Keratinocyte (primary cell): Measurements from ENCODE around the gene ZNF280C. TPM values are rescaled to one million over a fixed set of nuclear protein-coding genes. Genes with fewer than 3 reads are reported as not detected.

ENCODE experiments used
- DNase-seq: peaks from one replicate; pipeline ENCODE4 v3.0.0-alpha.2; 2011; ENCODE audit warnings: low read depth, missing footprints, low spot score
- FAIRE-seq: peaks from 2 replicates; lab custom pipeline; 2011; peaks lifted over from hg19 to GRCh38; lab: Jason Lieb, UNC
- H2AFZ ChIP-seq: 2 replicates; pipeline ENCODE4 v1.6.0; 2012; ENCODE audit warnings: low read length, control low read depth, inconsistent platforms; ENCODE audit not compliant: control insufficient read depth
- H3K27ac ChIP-seq: 2 replicates; pipeline ENCODE4 v1.5.1; 2011; ENCODE audit warnings: low read length; ENCODE audit not compliant: control insufficient read depth, insufficient read depth
- H3K27me3 ChIP-seq: 3 replicates; pipeline ENCODE4 v1.6.0; 2011; ENCODE audit warnings: low read length; ENCODE audit not compliant: control insufficient read depth, insufficient read depth; ENCODE audit errors: extremely low read depth
- H3K36me3 ChIP-seq, 2 experiments: 2 replicates in 1 of 2; 3 replicates in 1 of 2; pipeline ENCODE4 v1.5.1; 2011; ENCODE audit warnings: low read length in 2 of 2, mild to moderate bottlenecking in 1 of 2; ENCODE audit not compliant: control insufficient read depth in 2 of 2, insufficient read depth in 2 of 2; ENCODE audit errors: extremely low read depth in 1 of 2
- H3K4me1 ChIP-seq: 3 replicates; pipeline ENCODE4 v1.5.1; 2011; ENCODE audit warnings: low read length; ENCODE audit not compliant: control insufficient read depth, insufficient read depth; ENCODE audit errors: extremely low read depth
- H3K4me2 ChIP-seq: 3 replicates; pipeline ENCODE4 v1.6.0; 2011; ENCODE audit warnings: low read depth, low read length; ENCODE audit not compliant: control insufficient read depth, insufficient read depth; ENCODE audit errors: extremely low read depth
- H3K4me3 ChIP-seq, 3 experiments: fragments of 200-600 bp in 1 of 3; sonication (generic) in 1 of 3; 2 replicates in 2 of 3; 3 replicates in 1 of 3; pipeline ENCODE4 v1.5.1; 2011 to 2016; ENCODE audit warnings: low read length in 3 of 3, mild to moderate bottlenecking in 3 of 3, control low read depth in 2 of 3, inconsistent platforms in 1 of 3, low read depth in 1 of 3, mixed read lengths in 1 of 3, mixed run types in 1 of 3, moderate library complexity in 1 of 3; ENCODE audit not compliant: control insufficient read depth in 2 of 3, insufficient read depth in 2 of 3; ENCODE audit errors: extremely low read depth in 1 of 3
- H3K79me2 ChIP-seq: 2 replicates; pipeline ENCODE4 v1.6.0; 2012; ENCODE audit warnings: low read length; ENCODE audit not compliant: control insufficient read depth, insufficient read depth
- H3K9ac ChIP-seq: 3 replicates; pipeline ENCODE4 v1.6.0; 2011; ENCODE audit warnings: low read length; ENCODE audit not compliant: control insufficient read depth, insufficient read depth; ENCODE audit errors: extremely low read depth
- H3K9me1 ChIP-seq: 3 replicates; pipeline ENCODE4 v1.6.0; 2011; ENCODE audit warnings: low read length; ENCODE audit not compliant: control insufficient read depth, insufficient read depth; ENCODE audit errors: extremely low read depth
- H3K9me3 ChIP-seq: 2 replicates; pipeline ENCODE4 v1.5.1; 2012; ENCODE audit warnings: low read depth, low read length; ENCODE audit not compliant: control insufficient read depth
- H4K20me1 ChIP-seq: 3 replicates; pipeline ENCODE4 v1.6.0; 2011; ENCODE audit warnings: low read length; ENCODE audit not compliant: control insufficient read depth, insufficient read depth; ENCODE audit errors: extremely low read depth
- CTCF ChIP-seq, 3 experiments: IDR thresholded peaks in 1 of 3; conservative IDR thresholded peaks in 1 of 3; optimal IDR thresholded peaks in 1 of 3; 2 replicates in 2 of 3; 3 replicates in 1 of 3; pipeline versions ENCODE3 to v1.5.1; 2011; ENCODE audit warnings: low read length in 3 of 3, mild to moderate bottlenecking in 3 of 3, moderate library complexity in 2 of 3, control low read depth in 1 of 3, inconsistent platforms in 1 of 3; ENCODE audit not compliant: insufficient read depth in 2 of 3; ENCODE audit errors: extremely low read depth in 1 of 3
- EZH2 ChIP-seq: IDR thresholded peaks from one replicate; pipeline ENCODE4 v1.6.1; 2012; ENCODE audit warnings: inconsistent platforms, mild to moderate bottlenecking, low read length, moderate library complexity
- dilution Hi-C: fragments of 300-500 bp; cut with MboI; formaldehyde crosslinking; loops from one replicate; pipeline ENCODE4 v1.7.0; 2020; ENCODE audit warnings: low sequenced_read_pairs; ENCODE audit not compliant: extremely low pct_ligation_motif_present
- polyA plus RNA-seq, 5 experiments: library from polyadenylated mRNA; depleted of rRNA in 3 of 5; stranded (reverse) in 3 of 5; stranded (forward) in 1 of 5; unstranded in 1 of 5; fragments of >200 nt; gene quantifications; 1 replicate in 1 of 5; 2 replicates in 3 of 5; 3 replicates in 1 of 5; pipeline versions ENCODE4 v1.2.1 to v1.2.3, GENCODE V29; 2011 to 2012; ENCODE audit warnings: missing spikeins in 2 of 5, low read depth in 1 of 5, low replicate concordance in 1 of 5

Gene ZNF280C
- polyA plus RNA-seq, 1 donor (not counting 4 experiments of a cell fraction or from before 2014, with no cell fraction given), result 4.7 TPM

GRCh38 chrX:130253916-130254315 is 14.8 kb downstream of the ZNF280C start:
- Histone ChIP-seq H3K4me3 (no peak overlapping the region), H2AFZ (no peak overlapping the region), H3K4me2 (no peak overlapping the region), H3K9ac (no peak overlapping the region), H3K79me2 (no peaks in the 10 kb centered on the region), H3K36me3 (no peaks in the 10 kb centered on the region), H4K20me1 (no peaks in the 10 kb centered on the region), H3K27me3 (no peaks in the 10 kb centered on the region), H3K9me3 (no peaks in the 10 kb centered on the region), H3K4me1 (peaks cover 6% of the 10 kb centered on the region), H3K27ac (no peak overlapping the region), H3K9me1 (no peaks in the 10 kb centered on the region)
- FAIRE-seq (no peak), DNase-seq (no peak)
- TF ChIP-seq EZH2 (no peak), CTCF (optimal IDR thresholded peaks at IDR 0.05 in 1 of 3, IDR thresholded peaks at IDR 0.05 in 1 of 3, conservative IDR thresholded peaks at IDR 0.05 in 1 of 3; ENCODE audit: extremely low read depth in 1 of 3, insufficient read depth in 2 of 3, low read length in 3 of 3) (no peak)
- dilution Hi-C loops, result no loop called here

GRCh38 chrX:130251671-130252070 is 17.0 kb downstream of the ZNF280C start:
- no peak for FAIRE-seq
- no peak overlapping the region for H2AFZ ChIP-seq
- no peak overlapping the region for H3K4me2 ChIP-seq
- dilution Hi-C loops, result no loop called here
- H3K4me3 ChIP-seq, result no peak overlapping the region
- H3K9me1 ChIP-seq, result no peaks in the 10 kb centered on the region
- H3K4me1 ChIP-seq, result peaks cover 7% of the 10 kb centered on the region
- no peaks in the 10 kb centered on the region for H3K9me3 ChIP-seq
- H3K27me3 ChIP-seq, result no peaks in the 10 kb centered on the region
- DNase-seq, result no peak
- TF ChIP-seq CTCF (optimal IDR thresholded peaks at IDR 0.05 in 1 of 3, IDR thresholded peaks at IDR 0.05 in 1 of 3, conservative IDR thresholded peaks at IDR 0.05 in 1 of 3; ENCODE audit: extremely low read depth in 1 of 3, insufficient read depth in 2 of 3, low read length in 3 of 3) (no peak), EZH2 (no peak)
- H3K79me2 ChIP-seq, result no peaks in the 10 kb centered on the region
- no peaks in the 10 kb centered on the region for H3K36me3 ChIP-seq
- no peak overlapping the region for H3K9ac ChIP-seq
- no peaks in the 10 kb centered on the region for H4K20me1 ChIP-seq
- no peak overlapping the region for H3K27ac ChIP-seq
